Suprapubic skin (tissue), 4 donors: ENCODE data around the gene PSENEN. TPM values are rescaled to one million over a fixed set of nuclear protein-coding genes. Genes with fewer than 3 reads are reported as not detected.

ENCODE experiments used
- DNase-seq, 2 donors: peaks; one replicate each; pipeline ENCODE4 v3.0.0-alpha.2; 2019; ENCODE audit warnings: low spot score in 2 of 2
- H3K27ac ChIP-seq: fragments of 200-600 bp; sonication (generic); one replicate; pipeline ENCODE4 v1.5.1; 2019
- H3K27me3 ChIP-seq: fragments of 200-600 bp; sonication (generic); one replicate; pipeline ENCODE4 v1.5.1; 2019
- H3K36me3 ChIP-seq: fragments of 200-600 bp; sonication (generic); one replicate; pipeline ENCODE4 v1.5.1; 2019
- H3K4me1 ChIP-seq: fragments of 200-600 bp; sonication (generic); one replicate; pipeline ENCODE4 v1.5.1; 2019
- H3K4me3 ChIP-seq: fragments of 200-600 bp; sonication (generic); one replicate; pipeline ENCODE4 v1.5.1; 2019; ENCODE audit warnings: mild to moderate bottlenecking
- H3K9me3 ChIP-seq: fragments of 200-600 bp; sonication (generic); one replicate; pipeline ENCODE4 v1.5.1; 2019
- CTCF ChIP-seq, 2 donors: fragments of 200-600 bp in 1 of 2; fragments of 450-650 bp in 1 of 2; sonication (generic) in 1 of 2; IDR thresholded peaks; one replicate each; pipeline ENCODE4 v1.5.1; 2016 to 2019; ENCODE audit warnings: antibody characterized with exemption in 2 of 2, mild to moderate bottlenecking in 1 of 2, moderate library complexity in 1 of 2
- EP300 ChIP-seq: sonication (generic); formaldehyde crosslinking; IDR thresholded peaks from one replicate; pipeline ENCODE4 v1.6.1; 2017; ENCODE audit warnings: antibody characterized with exemption
- POLR2A ChIP-seq, 2 donors: fragments of 450-650 bp; IDR thresholded peaks; one replicate each; pipeline ENCODE4 v1.6.1; 2017; ENCODE audit warnings: antibody characterized with exemption in 2 of 2, mild to moderate bottlenecking in 2 of 2, moderate library complexity in 2 of 2
- POLR2AphosphoS5 ChIP-seq, 3 donors: sonication (generic); formaldehyde crosslinking; IDR thresholded peaks; one replicate each; pipeline ENCODE4 v1.6.1; 2017; ENCODE audit warnings: antibody characterized with exemption in 3 of 3
- WGBS: methylation state at CpG from one replicate; pipeline ENCODE4 v1.1.5; 2018; 5-methylcytosine and 5-hydroxymethylcytosine counted together
- total RNA-seq, 4 donors: library from RNA; depleted of rRNA; stranded (reverse); fragments of >200 nt; gene quantifications; one replicate each; pipeline ENCODE4 v1.1.0, GENCODE V29; 2016

Gene PSENEN
- total RNA-seq, 4 donors from 2014 or later: 27.1 to 57.2 (median 42.4) TPM

- H3K27me3 ChIP-seq: no peaks in the 10 kb centered on the region
- TF ChIP-seq CTCF (IDR thresholded peaks at IDR 0.05): no peak
- TF ChIP-seq POLR2A (IDR thresholded peaks at IDR 0.05): no peak
- TF ChIP-seq POLR2AphosphoS5 (IDR thresholded peaks at IDR 0.05): no peak
- TF ChIP-seq EP300: no peak
- WGBS: 80% methylated on average over 36 of the region's 45 CpGs
- no peak overlapping the region for H3K27ac ChIP-seq
- no peak for DNase-seq
- H3K4me1 ChIP-seq: no peaks in the 10 kb centered on the region
- peaks cover 53% of the 10 kb centered on the region for H3K36me3 ChIP-seq
- no peak overlapping the region for H3K4me3 ChIP-seq
- no peaks in the 10 kb centered on the region for H3K9me3 ChIP-seq
Measured at GRCh38 chr19:35784503-35785338, 39.3 kb downstream of the PSENEN start.

GRCh38 chr19:35785339-35785627 is 39.8 kb downstream of the PSENEN start:
- no peak for DNase-seq
- no peaks in the 10 kb centered on the region for H3K4me1 ChIP-seq
- 100% methylated on average over 3 of the region's 10 CpGs for WGBS
- no peak overlapping the region for H3K4me3 ChIP-seq
- H3K27ac ChIP-seq: no peak overlapping the region
- TF ChIP-seq EP300 (no peak), POLR2A (IDR thresholded peaks at IDR 0.05) (no peak), POLR2AphosphoS5 (IDR thresholded peaks at IDR 0.05) (no peak), CTCF (IDR thresholded peaks at IDR 0.05) (no peak)
- H3K36me3 ChIP-seq: peaks cover 47% of the 10 kb centered on the region
- H3K27me3 ChIP-seq: no peaks in the 10 kb centered on the region
- H3K9me3 ChIP-seq: no peaks in the 10 kb centered on the region

- H3K36me3 ChIP-seq: peaks cover 35% of the 10 kb centered on the region
- H3K4me3 ChIP-seq: no peak overlapping the region
- H3K27me3 ChIP-seq: no peaks in the 10 kb centered on the region
- TF ChIP-seq POLR2A (IDR thresholded peaks at IDR 0.05): no peak
- no peak for TF ChIP-seq EP300
- TF ChIP-seq POLR2AphosphoS5 (IDR thresholded peaks at IDR 0.05): no peak
- TF ChIP-seq CTCF (IDR thresholded peaks at IDR 0.05): no peak
- H3K27ac ChIP-seq: no peak overlapping the region
- no peaks in the 10 kb centered on the region for H3K9me3 ChIP-seq
- H3K4me1 ChIP-seq: no peaks in the 10 kb centered on the region
- 88% methylated on average over 13 of the region's 31 CpGs for WGBS
- DNase-seq: no peak
Measured at GRCh38 chr19:35786299-35787160, 41.1 kb downstream of the PSENEN start.

- DNase-seq: no peak
- no peaks in the 10 kb centered on the region for H3K9me3 ChIP-seq
- H3K4me3 ChIP-seq: no peak overlapping the region
- H3K4me1 ChIP-seq: no peaks in the 10 kb centered on the region
- H3K27ac ChIP-seq: no peak overlapping the region
- no peaks in the 10 kb centered on the region for H3K27me3 ChIP-seq
- WGBS: 100% methylated on average over 3 of the region's 15 CpGs
- TF ChIP-seq CTCF (IDR thresholded peaks at IDR 0.05) (no peak), POLR2AphosphoS5 (IDR thresholded peaks at IDR 0.05) (no peak), EP300 (no peak), POLR2A (IDR thresholded peaks at IDR 0.05) (no peak)
- H3K36me3 ChIP-seq: peaks cover 27% of the 10 kb centered on the region
Measured at GRCh38 chr19:35787227-35787799, 41.9 kb downstream of the PSENEN start.
